ENCODE data around the gene METTL18.
A peak's percentile ranks its signal among the peaks of the same experiment; 100 is the strongest.
"Not testable (repeated sequence)": the region's sequence is repeated elsewhere in the genome, so short reads cannot be mapped to it uniquely, and the experiment has no call there.

Gene METTL18

DNA sequence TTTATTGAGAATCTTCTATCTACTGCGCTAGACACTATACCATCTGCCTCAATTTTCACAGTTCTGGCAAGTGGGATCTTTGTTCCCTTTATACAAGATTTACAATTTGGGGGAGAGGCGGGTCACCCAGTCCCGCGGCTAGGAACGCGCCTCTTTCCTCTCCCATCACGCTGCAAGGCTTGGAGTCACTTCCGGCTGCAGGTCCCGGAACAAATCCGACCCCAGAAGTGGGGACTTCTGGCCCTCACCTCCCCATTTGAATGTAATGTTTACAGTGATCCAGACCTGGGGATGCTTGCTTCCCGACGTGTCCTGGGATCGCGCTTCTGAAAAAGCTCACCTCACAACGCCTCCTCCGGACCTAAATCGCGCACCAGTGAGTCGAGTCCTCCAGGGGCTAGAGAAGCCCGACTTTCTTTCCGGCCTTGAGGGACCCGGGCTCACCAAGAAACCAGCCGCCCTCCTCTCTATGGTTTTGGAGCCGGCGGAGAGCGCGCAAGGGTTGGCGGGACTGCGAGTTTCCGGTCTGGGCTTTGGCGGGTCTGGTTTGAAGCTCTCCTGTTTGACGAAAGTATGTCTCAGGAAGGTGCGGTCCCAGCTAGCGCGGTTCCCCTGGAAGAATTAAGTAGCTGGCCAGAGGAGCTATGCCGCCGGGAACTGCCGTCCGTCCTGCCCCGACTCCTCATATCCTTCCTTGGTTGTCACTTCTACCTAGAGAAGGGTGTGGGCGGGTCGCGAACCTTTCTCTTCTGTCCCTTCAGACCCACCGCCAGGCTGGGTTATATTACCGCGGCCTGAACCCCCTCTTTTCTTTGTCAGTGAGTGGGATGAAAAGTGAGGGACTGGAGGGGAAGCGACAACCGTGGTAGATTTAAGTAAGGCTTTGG lies at the start of gene METTL18:
TSS of gene METTL18 (minus strand) at position 378 of the 887 bp plus-strand sequence. CDS start 1,212 bp downstream, outside the sequence.
- peaks cover 50% of the 10 kb centered on the region for H3K4me1 Mint-ChIP-seq
- H3K4me3 Mint-ChIP-seq: peak within 1 kb of the TSS; percentile 98
- H3K27me3 Mint-ChIP-seq: no peaks in the 10 kb centered on the region
- H3K36me3 Mint-ChIP-seq (ENCODE audit: low read depth): peaks cover 40% of the 10 kb centered on the region
- ATAC-seq: peak; percentile 99
- H3K9me3 Mint-ChIP-seq: no peaks in the 10 kb centered on the region
- H3K27ac Mint-ChIP-seq: peak within 1 kb of the TSS; percentile 98
- peak; percentile 89 for DNase-seq

DNA sequence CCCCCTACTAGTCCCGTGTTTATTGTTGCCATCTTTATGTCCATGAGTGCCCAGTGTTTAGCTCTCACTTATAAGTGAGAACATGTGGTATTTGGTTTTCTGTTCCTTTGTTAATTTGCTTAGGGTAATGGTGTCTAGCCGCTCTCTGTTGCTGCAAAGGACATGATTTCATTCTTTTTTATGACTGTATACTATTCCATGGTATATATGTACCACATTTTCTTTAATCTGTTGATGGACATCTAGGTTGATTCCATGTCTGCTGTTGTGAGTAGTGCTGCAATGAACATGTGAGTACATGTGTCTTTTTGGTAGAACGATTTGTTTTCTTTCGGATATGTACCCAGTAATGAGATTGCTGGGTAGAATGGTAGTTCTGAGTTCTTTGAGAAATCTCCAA lies 44.2 kb upstream of the METTL18 start:
- Mint-ChIP-seq H3K4me1 (no peaks in the 10 kb centered on the region), H3K27ac (no peak overlapping the region), H3K36me3 (ENCODE audit: low read depth) (peaks cover 75% of the 10 kb centered on the region), H3K9me3 (peaks cover 29% of the 10 kb centered on the region), H3K27me3 (no peaks in the 10 kb centered on the region), H3K4me3 (no peak overlapping the region)
- ATAC-seq (no peak), DNase-seq (no peak)

DNA sequence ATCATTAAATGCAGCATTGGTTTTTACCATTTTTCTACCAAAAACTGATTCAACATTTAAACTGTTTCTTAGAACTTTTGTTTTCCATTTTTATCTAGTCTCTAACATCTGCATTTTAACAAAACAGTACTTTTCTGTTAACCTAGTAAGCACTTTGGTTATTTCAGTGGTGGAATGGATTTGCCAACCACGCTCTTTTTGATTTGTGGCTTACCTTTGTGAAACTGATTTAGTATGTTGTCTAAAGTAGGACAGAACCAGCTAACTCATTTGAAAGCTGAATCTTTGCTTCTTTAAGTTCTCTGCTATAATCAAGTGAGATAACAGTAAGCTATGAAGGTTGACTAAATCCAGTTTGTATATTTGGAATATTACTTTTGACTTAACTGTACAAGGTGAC lies 41.5 kb upstream of the METTL18 start:
- Mint-ChIP-seq H3K27me3 (no peaks in the 10 kb centered on the region), H3K4me3 (no peak overlapping the region), H3K36me3 (ENCODE audit: low read depth) (peaks cover 69% of the 10 kb centered on the region), H3K4me1 (no peaks in the 10 kb centered on the region), H3K27ac (no peak overlapping the region), H3K9me3 (peaks cover 24% of the 10 kb centered on the region)
- DNase-seq: no peak
- ATAC-seq: no peak

DNA sequence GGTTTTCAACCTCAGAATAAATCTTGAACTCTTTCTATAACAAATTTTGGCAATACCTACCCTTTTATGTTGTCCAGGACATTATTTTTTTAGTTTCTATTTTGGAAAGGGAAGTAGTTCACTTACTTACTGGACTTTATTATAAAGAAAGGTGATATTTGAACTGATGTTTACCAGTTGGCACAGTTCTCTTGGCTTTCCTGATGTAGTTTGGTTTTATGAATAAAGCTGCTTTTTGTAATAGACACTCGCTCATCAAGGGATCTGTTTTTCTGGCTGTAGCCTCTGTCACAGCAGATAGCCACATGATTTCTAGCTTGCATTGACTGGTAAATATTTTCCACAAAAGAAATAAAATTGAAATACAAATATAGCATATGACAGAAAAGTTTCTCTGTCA lies 40.9 kb upstream of the METTL18 start:
- Mint-ChIP-seq H3K27me3 (no peaks in the 10 kb centered on the region), H3K4me1 (no peaks in the 10 kb centered on the region), H3K36me3 (ENCODE audit: low read depth) (peaks cover 68% of the 10 kb centered on the region), H3K9me3 (peaks cover 18% of the 10 kb centered on the region), H3K4me3 (no peak overlapping the region), H3K27ac (no peak overlapping the region)
- no peak for DNase-seq
- ATAC-seq: no peak

DNA sequence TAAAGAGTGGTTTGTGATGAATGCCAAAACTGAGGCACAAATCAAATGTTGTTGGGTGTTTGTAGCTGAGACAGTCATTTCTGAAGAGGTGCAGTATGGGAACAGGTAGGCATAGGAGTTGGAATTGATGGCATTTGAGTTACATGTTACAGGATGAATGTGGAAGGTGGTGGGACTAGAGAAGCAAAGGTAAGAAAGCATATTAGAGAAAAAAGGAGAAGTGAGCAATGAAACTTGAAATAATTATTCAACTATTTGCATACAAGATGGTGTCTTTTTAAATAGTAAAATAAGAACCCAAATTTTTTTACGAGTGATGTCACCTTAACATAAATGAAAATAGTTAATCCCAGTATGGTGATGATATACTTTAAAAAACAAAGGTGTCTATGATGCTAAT lies 40.2 kb upstream of the METTL18 start:
- H3K4me3 Mint-ChIP-seq: no peak overlapping the region
- ATAC-seq (no peak), DNase-seq (no peak)
- H3K27ac Mint-ChIP-seq: no peak overlapping the region
- H3K4me1 Mint-ChIP-seq: no peaks in the 10 kb centered on the region
- H3K36me3 Mint-ChIP-seq (ENCODE audit: low read depth): peaks cover 66% of the 10 kb centered on the region
- H3K27me3 Mint-ChIP-seq: no peaks in the 10 kb centered on the region
- peaks cover 12% of the 10 kb centered on the region for H3K9me3 Mint-ChIP-seq

DNA sequence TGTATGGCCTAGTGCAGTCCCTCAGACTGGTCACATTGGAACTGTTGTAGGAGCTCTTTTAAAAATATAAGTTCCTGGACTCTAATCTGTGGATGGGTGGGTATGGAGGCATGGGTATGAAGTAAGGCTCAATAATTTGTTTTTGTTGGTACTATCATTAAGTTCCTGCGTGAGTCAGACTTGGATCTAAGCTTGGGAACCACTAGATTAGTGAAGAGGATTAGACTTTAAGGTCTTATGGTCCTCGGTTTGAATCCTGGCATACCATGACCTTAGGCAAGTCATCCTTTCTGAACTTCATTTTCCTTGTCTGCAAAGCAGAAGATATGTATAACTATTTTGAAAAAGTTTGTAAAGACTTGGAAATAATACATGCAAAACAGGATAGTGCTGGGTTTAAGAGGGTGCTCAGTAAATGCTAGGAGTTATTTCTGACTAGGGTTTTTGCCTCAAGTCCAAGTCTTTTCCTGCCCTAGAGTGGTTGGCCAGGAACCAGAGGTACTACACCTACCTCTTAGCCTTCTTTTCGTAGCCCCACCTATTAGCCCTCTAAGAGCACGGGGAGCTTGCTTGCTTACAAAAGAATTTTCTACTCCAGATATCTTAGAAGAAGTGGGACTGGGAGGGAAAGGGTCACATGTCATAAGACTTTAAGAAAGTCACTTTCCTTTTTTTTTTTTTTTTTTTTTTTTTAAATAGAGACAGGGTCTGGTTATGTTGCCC lies 38.6 kb upstream of the METTL18 start:
- ATAC-seq: no peak
- Mint-ChIP-seq H3K9me3 (no peaks in the 10 kb centered on the region), H3K4me1 (no peaks in the 10 kb centered on the region), H3K36me3 (ENCODE audit: low read depth) (peaks cover 53% of the 10 kb centered on the region), H3K27ac (no peak overlapping the region), H3K4me3 (no peak overlapping the region), H3K27me3 (no peaks in the 10 kb centered on the region)
- DNase-seq: no peak

DNA sequence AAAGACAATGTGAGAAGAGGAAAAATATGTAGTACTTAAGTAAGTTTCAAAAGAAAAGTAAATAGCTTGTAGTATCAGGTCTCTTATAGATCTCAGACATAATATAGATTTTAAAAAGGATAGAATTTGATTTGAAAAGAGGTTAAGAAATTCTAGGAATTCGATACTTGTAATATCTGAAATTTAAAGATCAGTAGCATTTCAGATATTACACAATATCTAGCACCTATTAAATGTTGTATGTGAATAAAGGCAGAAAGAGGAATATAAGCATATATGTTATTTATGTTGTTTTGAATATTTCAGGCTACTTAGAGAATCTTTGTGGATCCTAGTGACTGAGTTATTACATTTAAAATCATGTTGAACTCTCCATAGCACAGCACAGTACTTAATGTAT lies 35.0 kb upstream of the METTL18 start:
- no peaks in the 10 kb centered on the region for H3K9me3 Mint-ChIP-seq
- no peaks in the 10 kb centered on the region for H3K27me3 Mint-ChIP-seq
- H3K36me3 Mint-ChIP-seq (ENCODE audit: low read depth): peaks cover 45% of the 10 kb centered on the region
- H3K4me1 Mint-ChIP-seq: no peaks in the 10 kb centered on the region
- no peak overlapping the region for H3K27ac Mint-ChIP-seq
- no peak overlapping the region for H3K4me3 Mint-ChIP-seq
- DNase-seq: no peak
- ATAC-seq: no peak

DNA sequence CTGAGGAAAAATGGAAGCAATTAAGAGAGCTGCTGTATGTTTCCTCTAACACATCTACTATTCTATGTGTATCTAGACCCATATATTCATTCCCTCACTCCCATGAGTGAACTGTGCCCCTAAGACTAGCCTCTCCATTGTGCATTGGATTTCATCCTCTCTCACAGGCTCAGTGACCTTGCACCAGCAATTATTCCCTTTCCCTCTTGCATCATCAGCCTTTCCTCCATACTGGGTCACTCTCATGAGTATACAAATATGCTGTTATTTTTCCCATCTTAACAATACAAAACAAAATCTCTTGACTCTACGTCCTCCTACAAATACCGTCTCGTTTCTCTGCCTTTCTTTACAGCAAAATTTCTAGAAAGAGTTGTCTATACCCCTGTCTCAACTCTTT lies 29.4 kb upstream of the METTL18 start:
- no peaks in the 10 kb centered on the region for H3K4me1 Mint-ChIP-seq
- ATAC-seq (no peak), DNase-seq (no peak)
- H3K27ac Mint-ChIP-seq: no peak overlapping the region
- H3K4me3 Mint-ChIP-seq: no peak overlapping the region
- no peaks in the 10 kb centered on the region for H3K27me3 Mint-ChIP-seq
- H3K36me3 Mint-ChIP-seq (ENCODE audit: low read depth): peaks cover 34% of the 10 kb centered on the region
- H3K9me3 Mint-ChIP-seq: no peaks in the 10 kb centered on the region

DNA sequence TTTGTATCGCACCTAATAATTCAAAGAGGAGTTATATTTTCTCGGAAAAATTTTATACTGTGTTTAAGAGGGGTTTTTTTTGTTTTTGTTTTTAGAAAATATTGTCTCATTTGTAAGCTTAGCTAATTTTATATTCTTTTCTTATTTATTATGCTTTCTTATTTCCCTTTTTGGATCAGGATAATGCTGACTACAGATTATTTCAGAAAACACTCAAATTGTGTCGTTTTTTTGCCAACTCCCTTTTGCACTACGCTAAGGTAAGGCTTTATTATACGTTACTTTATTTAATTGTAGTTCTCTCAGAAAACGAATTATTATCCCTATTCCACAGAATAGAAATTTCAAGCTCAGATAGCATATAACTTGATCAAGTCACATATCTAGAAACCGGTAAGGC lies 26.8 kb upstream of the METTL18 start:
- Mint-ChIP-seq H3K27me3 (no peaks in the 10 kb centered on the region), H3K4me1 (no peaks in the 10 kb centered on the region), H3K4me3 (no peak overlapping the region), H3K9me3 (no peaks in the 10 kb centered on the region), H3K36me3 (ENCODE audit: low read depth) (peaks cover 37% of the 10 kb centered on the region), H3K27ac (no peak overlapping the region)
- ATAC-seq: no peak
- DNase-seq: no peak

DNA sequence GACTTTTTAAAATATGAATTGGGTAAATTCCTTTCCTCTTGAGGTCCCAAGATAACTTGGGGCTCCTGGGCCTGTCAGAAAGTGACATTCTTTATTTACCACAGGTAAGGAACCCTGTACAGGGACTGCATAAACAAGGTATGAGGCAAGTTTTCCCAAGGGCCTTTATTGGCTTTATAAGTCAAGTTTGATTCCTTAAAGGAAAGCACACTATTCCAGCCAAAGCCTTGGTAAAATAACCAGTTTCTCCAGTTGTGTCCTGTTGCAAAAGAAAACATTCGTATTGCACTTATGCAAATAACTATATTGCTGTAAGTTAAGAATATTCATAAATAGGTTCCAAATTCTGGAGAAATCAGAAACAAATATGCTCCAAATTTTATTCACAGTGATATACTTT lies 21.9 kb upstream of the METTL18 start:
- no peak for ATAC-seq
- H3K9me3 Mint-ChIP-seq: no peaks in the 10 kb centered on the region
- H3K36me3 Mint-ChIP-seq (ENCODE audit: low read depth): peaks cover 45% of the 10 kb centered on the region
- H3K4me3 Mint-ChIP-seq: no peak overlapping the region
- no peaks in the 10 kb centered on the region for H3K27me3 Mint-ChIP-seq
- no peak for DNase-seq
- H3K27ac Mint-ChIP-seq: no peak overlapping the region
- H3K4me1 Mint-ChIP-seq: no peaks in the 10 kb centered on the region

DNA sequence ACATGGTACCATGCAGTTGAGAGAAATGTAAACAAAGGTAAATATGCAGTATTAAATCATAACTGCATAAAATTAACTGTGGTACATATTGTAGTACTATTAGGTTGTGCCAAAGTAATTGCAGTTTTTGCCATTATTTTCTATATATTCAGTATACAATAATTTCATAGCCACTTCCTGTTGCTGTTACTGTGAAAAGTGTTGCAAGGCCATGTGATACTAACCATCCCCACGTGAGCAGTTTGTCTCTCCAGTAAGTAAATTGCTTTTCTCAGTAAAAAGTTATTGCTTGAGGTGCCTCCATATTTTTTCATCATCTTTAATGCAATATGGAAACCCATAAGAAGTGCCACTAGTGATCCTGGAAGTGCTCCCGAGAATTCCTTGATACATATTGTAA lies 19.6 kb upstream of the METTL18 start:
- no peaks in the 10 kb centered on the region for H3K4me1 Mint-ChIP-seq
- no peak for ATAC-seq
- H3K27ac Mint-ChIP-seq: no peak overlapping the region
- H3K36me3 Mint-ChIP-seq (ENCODE audit: low read depth): peaks cover 53% of the 10 kb centered on the region
- DNase-seq: no peak
- H3K9me3 Mint-ChIP-seq: no peaks in the 10 kb centered on the region
- no peak overlapping the region for H3K4me3 Mint-ChIP-seq
- H3K27me3 Mint-ChIP-seq: no peaks in the 10 kb centered on the region

DNA sequence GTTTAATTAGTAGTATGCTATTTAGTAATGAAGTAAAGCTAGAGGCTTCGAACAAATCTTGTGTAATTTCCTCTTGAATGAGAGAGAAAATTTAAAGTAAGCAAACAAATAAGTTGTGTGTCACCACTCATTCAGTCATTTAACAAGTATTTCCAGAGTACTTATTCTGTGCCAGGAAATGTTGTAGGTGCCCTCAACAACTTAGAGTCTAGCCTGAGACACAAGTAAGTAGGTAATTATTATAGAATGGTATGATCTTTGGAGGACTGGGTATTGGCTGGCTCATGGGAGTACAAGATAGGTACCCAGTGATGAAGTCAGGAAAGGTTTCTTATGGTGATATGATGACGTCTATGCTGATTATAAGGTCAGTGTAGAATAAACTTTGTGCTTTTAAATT lies 17.4 kb upstream of the METTL18 start:
- DNase-seq (no peak), ATAC-seq (no peak)
- H3K4me1 Mint-ChIP-seq: no peaks in the 10 kb centered on the region
- no peak overlapping the region for H3K4me3 Mint-ChIP-seq
- peaks cover 49% of the 10 kb centered on the region for H3K36me3 Mint-ChIP-seq (ENCODE audit: low read depth)
- H3K27me3 Mint-ChIP-seq: no peaks in the 10 kb centered on the region
- H3K27ac Mint-ChIP-seq: no peak overlapping the region
- H3K9me3 Mint-ChIP-seq: no peaks in the 10 kb centered on the region

DNA sequence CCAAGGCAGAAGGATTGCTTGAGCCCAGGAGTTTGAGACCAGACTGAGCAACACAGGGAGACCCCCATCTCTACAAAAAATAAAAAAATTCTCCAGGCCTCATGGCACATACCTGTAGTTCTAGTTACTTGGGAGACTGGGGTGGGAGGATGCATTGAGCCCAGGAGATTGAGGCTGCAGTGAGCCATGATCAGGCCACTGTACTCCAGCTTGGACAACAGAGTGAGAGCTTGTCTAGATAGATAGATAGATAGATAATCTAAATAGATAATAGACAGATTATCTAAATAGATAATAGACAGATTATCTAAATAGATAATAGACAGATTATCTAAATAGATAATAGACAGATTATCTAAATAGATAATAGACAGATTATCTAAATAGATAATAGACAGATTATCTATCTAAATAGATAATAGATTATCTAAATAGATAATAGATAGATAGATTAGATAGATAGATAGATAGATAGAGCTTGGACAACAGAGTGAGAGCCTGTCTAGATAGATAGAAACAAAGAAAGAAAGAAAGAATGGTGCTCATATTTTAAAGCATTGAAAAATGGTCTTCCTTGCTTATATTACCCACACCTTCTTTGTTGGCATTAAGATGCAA lies 16.8 kb upstream of the METTL18 start:
- not testable (repeated sequence) for ATAC-seq, DNase-seq, H3K9me3 Mint-ChIP-seq, H3K27ac Mint-ChIP-seq, H3K4me3 Mint-ChIP-seq, H3K27me3 Mint-ChIP-seq, H3K4me1 Mint-ChIP-seq
- peaks cover 51% of the 10 kb centered on the region for H3K36me3 Mint-ChIP-seq (ENCODE audit: low read depth)

DNA sequence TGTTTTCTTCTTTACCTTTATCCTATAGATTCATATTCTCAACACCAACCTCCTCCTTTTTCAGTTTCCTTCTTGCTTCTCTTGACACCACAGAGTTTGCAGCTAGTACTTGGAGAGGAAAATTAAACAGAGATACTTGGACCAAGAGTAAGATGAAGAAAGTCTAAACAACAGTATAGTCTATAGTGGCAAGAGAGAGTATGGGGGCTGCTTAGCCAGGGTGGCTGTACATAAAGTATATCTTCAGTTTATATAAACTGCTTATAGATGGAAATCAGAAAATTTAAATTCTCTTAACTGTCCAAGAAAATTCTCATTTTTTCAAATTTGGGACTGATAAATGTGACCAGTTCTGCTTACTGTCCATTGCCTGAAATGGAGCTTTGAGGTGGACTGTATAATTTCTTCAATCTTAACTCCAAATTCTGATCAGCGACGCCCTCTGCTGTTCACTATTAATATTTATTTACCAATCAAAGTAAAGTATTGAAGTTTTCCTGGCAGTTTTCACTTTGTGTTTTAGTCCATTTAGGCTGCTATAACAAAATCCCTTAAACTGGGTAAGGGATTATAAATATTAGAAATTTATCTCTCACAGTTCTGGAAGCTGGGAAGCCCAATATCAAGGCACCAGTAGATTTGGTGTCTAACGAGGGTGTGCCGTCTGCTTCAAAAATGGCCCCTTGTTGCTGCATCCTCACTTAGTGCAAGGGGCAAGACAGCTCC lies 14.8 kb upstream of the METTL18 start:
- DNase-seq: no peak
- no peak overlapping the region for H3K27ac Mint-ChIP-seq

More for the DNA sequence above, 14.8 kb upstream of the METTL18 start:
- H3K4me3 Mint-ChIP-seq: no peak overlapping the region
- no peaks in the 10 kb centered on the region for H3K9me3 Mint-ChIP-seq
- no peaks in the 10 kb centered on the region for H3K4me1 Mint-ChIP-seq
- ATAC-seq: no peak
- H3K27me3 Mint-ChIP-seq: no peaks in the 10 kb centered on the region
- peaks cover 45% of the 10 kb centered on the region for H3K36me3 Mint-ChIP-seq (ENCODE audit: low read depth)

Measured in activated naive CD8-positive, alpha-beta T cell treated with anti-CD3 and anti-CD28 coated beads, Interleukin-2, amount 50 U/mL, for 24 hours (primary cell).